C4-2B (cell line): Measurements from ENCODE around the gene ATP5F1E.
A peak's percentile ranks its signal among the peaks of the same experiment; 100 is the strongest.

ENCODE experiments used
- CTCF ChIP-seq: fragments of 450-650 bp; conservative IDR thresholded peaks from 2 replicates; pipeline ENCODE4 v1.5.1; 2017; ENCODE audit warnings: mild to moderate bottlenecking
- ZFX ChIP-seq: fragments of 450-650 bp; IDR thresholded peaks from 2 replicates; pipeline ENCODE4 v1.6.1; 2017

GRCh38 chr20:59032023-59032712 is at the start of gene ATP5F1E:
- TF ChIP-seq CTCF (no peak), ZFX (peak; percentile 48; the same call in 1 of the 2 replicates)
